Measurements from ENCODE around the gene PPIL1. TPM values are rescaled to one million over a fixed set of nuclear protein-coding genes. Genes with fewer than 3 reads are reported as not detected.

Gene PPIL1
- total RNA-seq, 4 donors from 2014 or later = 6.0 to 14.0 (median 6.4) TPM

- peaks cover 0 to 16% (median 2%) of the 10 kb centered on the region in 4 donors for H3K4me1 ChIP-seq
- H3K27ac ChIP-seq = no peak overlapping the region
- no peak for DNase-seq
- no peaks in the 10 kb centered on the region for H3K27me3 ChIP-seq
- TF ChIP-seq CTCF (IDR thresholded peaks at IDR 0.05) (no peak), POLR2A (IDR thresholded peaks at IDR 0.05) (no peak)
- peaks cover 0 to 3% (median 0%) of the 10 kb centered on the region in 4 donors for H3K9me3 ChIP-seq
- no peaks in the 10 kb centered on the region for H3K36me3 ChIP-seq
- no peak overlapping the region for H3K4me3 ChIP-seq
Observed at GRCh38 chr6:36847991-36848390, 26.6 kb downstream of the PPIL1 start.

GRCh38 chr6:36847152-36847551, 27.5 kb downstream of the PPIL1 start:
- H3K4me3 ChIP-seq = no peak overlapping the region
- H3K4me1 ChIP-seq = peaks cover 0 to 16% (median 2%) of the 10 kb centered on the region in 4 donors
- TF ChIP-seq POLR2A (IDR thresholded peaks at IDR 0.05) (no peak), CTCF (IDR thresholded peaks at IDR 0.05) (no peak)
- no peak overlapping the region for H3K27ac ChIP-seq
- no peak for DNase-seq
- H3K9me3 ChIP-seq = peaks cover 0 to 3% (median 0%) of the 10 kb centered on the region in 4 donors
- no peaks in the 10 kb centered on the region for H3K27me3 ChIP-seq
- no peaks in the 10 kb centered on the region for H3K36me3 ChIP-seq

GRCh38 chr6:36845233-36845632, 29.4 kb downstream of the PPIL1 start:
- Histone ChIP-seq H3K4me3 (no peak overlapping the region), H3K36me3 (no peaks in the 10 kb centered on the region), H3K27me3 (no peaks in the 10 kb centered on the region), H3K27ac (no peak overlapping the region), H3K9me3 (no peaks in the 10 kb centered on the region), H3K4me1 (peaks cover 0 to 26% (median 7%) of the 10 kb centered on the region in 4 donors)
- no peak for DNase-seq
- TF ChIP-seq CTCF (IDR thresholded peaks at IDR 0.05) (no peak), POLR2A (IDR thresholded peaks at IDR 0.05) (no peak)

- Histone ChIP-seq H3K4me1 (peaks cover 4 to 32% (median 10%) of the 10 kb centered on the region in 4 donors), H3K4me3 (no peak overlapping the region), H3K36me3 (no peaks in the 10 kb centered on the region), H3K27ac (no peak overlapping the region), H3K27me3 (peaks cover 0 to under 1% of the 10 kb centered on the region in 2 donors), H3K9me3 (no peaks in the 10 kb centered on the region)
- TF ChIP-seq CTCF (IDR thresholded peaks at IDR 0.05) (no peak), POLR2A (IDR thresholded peaks at IDR 0.05) (no peak)
- no peak for DNase-seq
Observed at GRCh38 chr6:36844232-36845170, 30.1 kb downstream of the PPIL1 start.

GRCh38 chr6:36843170-36843569, 31.4 kb downstream of the PPIL1 start:
- Histone ChIP-seq H3K4me3 (no peak overlapping the region), H3K36me3 (no peaks in the 10 kb centered on the region), H3K4me1 (peaks cover 6 to 31% (median 11%) of the 10 kb centered on the region in 4 donors), H3K9me3 (no peaks in the 10 kb centered on the region), H3K27me3 (peaks cover 0 to 7% of the 10 kb centered on the region in 2 donors), H3K27ac (no peak overlapping the region)
- TF ChIP-seq CTCF (IDR thresholded peaks at IDR 0.05) = no peak
- no peak for TF ChIP-seq POLR2A (IDR thresholded peaks at IDR 0.05)
- DNase-seq = no peak

Measured in Peyer's patch (tissue), 4 donors.